Measurements from ENCODE around the gene TJP2. TPM values are rescaled to one million over a fixed set of nuclear protein-coding genes. Genes with fewer than 3 reads are reported as not detected.

TJP2 gene
- total and polyA plus RNA-seq, 10 of the 15 experiments (the other 5 are each of a cell fraction or from before 2014, with no cell fraction given), result 6.4 to 59.9 (median 29.7) TPM

- H3K4me1 ChIP-seq (ENCODE audit: control insufficient read depth, insufficient read depth, low read length), result no peaks in the 10 kb centered on the region
- intact Hi-C loops (cut with micrococcal nuclease; ENCODE audit: unreplicated experiment), result no loop called here
- in situ Hi-C loops (cut with MboI), result no loop called here
- FAIRE-seq (no peak), DNase-seq (ENCODE audit: low read depth, low spot score) (no peak), ATAC-seq (no peak)
- H3K9me3 ChIP-seq (replicated peaks; ENCODE audit: control insufficient read depth, insufficient read depth, low read length), result no peaks in the 10 kb centered on the region
- no peak overlapping the region for H3K9ac ChIP-seq (ENCODE audit: control insufficient read depth, insufficient read depth, low read length)
- TF ChIP-seq RAD21 (IDR thresholded peaks at IDR 0.05; ENCODE audit: insufficient read depth, low read depth, low read length), result no peak
- TF ChIP-seq BMI1 (IDR thresholded peaks at IDR 0.05; ENCODE audit: borderline replicate concordance), result no peak
- no peak for TF ChIP-seq PBX3 (IDR thresholded peaks at IDR 0.05; ENCODE audit: insufficient replicate concordance, low read depth, low read length)
- TF ChIP-seq IRF3 (IDR thresholded peaks at IDR 0.05), result no peak
- TF ChIP-seq ZZZ3 (IDR thresholded peaks at IDR 0.05; ENCODE audit: control insufficient read depth, insufficient read length, low read depth), result no peak
- no peak for TF ChIP-seq YBX1 (IDR thresholded peaks at IDR 0.05)
- TF ChIP-seq CEBPB (IDR thresholded peaks at IDR 0.05; ENCODE audit: borderline replicate concordance in 1 of 2, low read depth in 2 of 2, low read length in 2 of 2), result no peak
- no peak for TF ChIP-seq SKIL (IDR thresholded peaks at IDR 0.05; ENCODE audit: low read depth, poor library complexity, severe bottlenecking)
- no peak for TF ChIP-seq USF1 (IDR thresholded peaks at IDR 0.05; ENCODE audit: borderline replicate concordance, extremely low read length, insufficient read depth, low read depth, low read length)
- no peak for TF ChIP-seq SREBF2 (IDR thresholded peaks at IDR 0.05; ENCODE audit: low read length)
- no peak for TF ChIP-seq SMAD5 (IDR thresholded peaks at IDR 0.05; ENCODE audit: low read depth)
- no peak for TF ChIP-seq SIN3A (IDR thresholded peaks at IDR 0.05; ENCODE audit: low read depth, low read length)
- TF ChIP-seq NRF1 (conservative IDR thresholded peaks at IDR 0.05; ENCODE audit: low read depth, low read length), result no peak
- TF ChIP-seq ZBTB40 (IDR thresholded peaks at IDR 0.05; ENCODE audit: borderline replicate concordance), result no peak
- TF ChIP-seq ETV6 (conservative IDR thresholded peaks at IDR 0.05 in 1 of 2, IDR thresholded peaks at IDR 0.05 in 1 of 2; ENCODE audit: borderline replicate concordance in 1 of 2, low read depth in 1 of 2), result no peak
- peaks cover 4 to 23% of the 10 kb centered on the region in 2 experiments for H3K36me3 ChIP-seq (ENCODE audit: control insufficient read depth in 2 of 2, insufficient read depth in 2 of 2, low read length in 1 of 2)
- RAD21 ChIA-PET (ENCODE audit: unreplicated experiment), result no interaction called here
- H3K4me2 ChIP-seq (ENCODE audit: control insufficient read depth, insufficient read depth), result no peak overlapping the region
- H2AFZ ChIP-seq (ENCODE audit: control insufficient read depth, low read depth, low read length), result no peak overlapping the region
- SMC1A ChIA-PET (ENCODE audit: uncharacterized antibody, unreplicated experiment), result interaction anchor here (0.8 kb wide), 1 partner anchor 174 kb away, joined by 3 read pairs; no protein-coding TSS in a partner anchor
- H3K27ac ChIP-seq (ENCODE audit: control insufficient read depth, insufficient read depth), result no peak overlapping the region
- no peaks in the 10 kb centered on the region for H3K79me2 ChIP-seq (ENCODE audit: control insufficient read depth, insufficient read depth, low read length)
- 89% methylated on average over 5 of the region's 5 CpGs for WGBS (ENCODE audit: insufficient coverage, insufficient replicate concordance, low lambda C conversion rate, missing lambda C conversion rate)
- BruUV-seq (replicated peaks), result no TSS peak
- no peaks in the 10 kb centered on the region for H3K27me3 ChIP-seq (replicated peaks in 1 of 2; ENCODE audit: control insufficient read depth in 2 of 2, insufficient read depth in 2 of 2, low read length in 1 of 2)
- CTCF ChIA-PET, result no interaction called here
- POLR2A ChIA-PET, result no interaction called here
- H4K20me1 ChIP-seq (ENCODE audit: control insufficient read depth, insufficient read depth), result no peaks in the 10 kb centered on the region
- H3K4me3 ChIP-seq, result no peak overlapping the region
Measured at GRCh38 chr9:69229367-69229766, 55.3 kb downstream of the TJP2 start.

Data from GM12878 (cell line).